ENCODE data around the gene TBKBP1. TPM values are rescaled to one million over a fixed set of nuclear protein-coding genes. Genes with fewer than 3 reads are reported as not detected.

Gene TBKBP1
- total and polyA plus RNA-seq, 2 donors = 1.8 to 9.5 TPM

DNA sequence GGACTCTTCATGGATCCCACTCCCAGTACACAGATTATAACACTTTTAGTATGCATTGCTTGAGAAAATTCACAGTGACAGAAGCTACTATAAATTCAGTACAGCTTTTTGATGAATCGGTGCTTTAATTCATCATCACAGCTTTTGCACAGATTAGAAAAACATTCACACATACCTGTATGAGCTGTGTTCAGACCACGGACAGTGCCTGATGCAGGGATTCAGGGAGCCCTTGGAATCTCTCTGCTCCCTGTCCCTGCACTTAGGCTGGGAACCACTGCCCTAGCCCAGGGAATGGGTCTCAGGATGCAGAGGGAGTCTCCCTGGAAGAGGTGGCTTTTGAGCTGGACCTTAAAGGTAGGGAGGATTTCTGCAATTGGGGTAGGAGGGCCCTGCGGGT, 13.9 kb downstream of the TBKBP1 start:
- peaks cover 0 to 14% of the 10 kb centered on the region in 2 donors for H3K27me3 ChIP-seq (ENCODE audit: control insufficient read depth in 2 of 2, insufficient read depth in 1 of 2, low read length in 1 of 2)
- no peaks in the 10 kb centered on the region for H3K9me3 ChIP-seq (ENCODE audit: control insufficient read depth in 2 of 2, insufficient read depth in 1 of 2, low read length in 1 of 2)
- no peak overlapping the region for H3K27ac ChIP-seq (ENCODE audit: low read depth in 1 of 2, low read length in 1 of 2)
- no peak for DNase-seq (ENCODE audit: low read depth in 6 of 9, low spot score in 9 of 9)
- over 99% methylated on average over 3 of the region's 3 CpGs for WGBS
- peaks cover 17 to 64% of the 10 kb centered on the region in 2 donors for H3K4me1 ChIP-seq (ENCODE audit: control insufficient read depth in 2 of 2, insufficient read depth in 2 of 2, low read length in 2 of 2)
- no peak overlapping the region for H3K4me3 ChIP-seq (ENCODE audit: low read length in 2 of 2)
- H3K36me3 ChIP-seq (ENCODE audit: control insufficient read depth in 2 of 2, insufficient read depth in 2 of 2, low read length in 1 of 2) = no peaks in the 10 kb centered on the region

- Histone ChIP-seq H3K4me3 (ENCODE audit: low read length in 2 of 2) (no peak overlapping the region), H3K27me3 (ENCODE audit: control insufficient read depth in 2 of 2, insufficient read depth in 1 of 2, low read length in 1 of 2) (peaks cover 0 to 14% of the 10 kb centered on the region in 2 donors), H3K9me3 (ENCODE audit: control insufficient read depth in 2 of 2, insufficient read depth in 1 of 2, low read length in 1 of 2) (no peaks in the 10 kb centered on the region), H3K36me3 (ENCODE audit: control insufficient read depth in 2 of 2, insufficient read depth in 2 of 2, low read length in 1 of 2) (no peaks in the 10 kb centered on the region), H3K27ac (ENCODE audit: low read depth in 1 of 2, low read length in 1 of 2) (no peak overlapping the region), H3K4me1 (ENCODE audit: control insufficient read depth in 2 of 2, insufficient read depth in 2 of 2, low read length in 2 of 2) (peaks cover 13 to 59% of the 10 kb centered on the region in 2 donors)
- no peak for DNase-seq (ENCODE audit: low read depth in 6 of 9, low spot score in 9 of 9)
- 95% methylated on average over 31 of the region's 31 CpGs for WGBS
Measured at GRCh38 chr17:47708312-47708863, 14.4 kb downstream of the TBKBP1 start.

DNA sequence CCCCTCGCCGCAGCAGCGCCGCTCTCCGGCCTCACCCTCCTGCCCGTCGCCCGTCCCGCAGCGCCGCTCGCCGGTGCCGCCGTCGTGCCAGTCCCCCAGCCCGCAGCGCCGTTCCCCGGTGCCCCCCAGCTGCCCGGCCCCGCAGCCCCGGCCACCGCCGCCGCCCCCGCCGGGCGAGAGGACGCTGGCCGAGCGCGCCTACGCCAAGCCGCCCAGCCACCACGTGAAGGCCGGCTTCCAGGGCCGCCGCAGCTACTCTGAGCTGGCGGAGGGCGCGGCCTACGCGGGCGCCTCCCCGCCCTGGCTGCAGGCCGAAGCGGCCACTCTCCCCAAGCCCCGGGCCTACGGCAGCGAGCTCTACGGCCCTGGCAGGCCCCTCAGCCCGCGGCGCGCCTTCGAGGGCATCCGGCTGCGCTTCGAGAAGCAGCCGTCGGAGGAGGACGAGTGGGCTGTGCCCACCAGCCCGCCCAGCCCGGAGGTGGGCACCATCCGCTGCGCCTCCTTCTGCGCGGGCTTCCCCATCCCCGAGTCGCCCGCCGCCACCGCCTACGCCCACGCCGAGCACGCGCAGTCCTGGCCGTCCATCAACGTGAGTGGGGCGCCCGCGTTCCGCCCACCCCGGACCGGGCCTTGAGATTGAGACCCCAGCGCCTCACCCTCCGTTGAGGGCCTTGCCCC, 15.0 kb downstream of the TBKBP1 start:
- DNase-seq (ENCODE audit: low read depth in 6 of 9, low spot score in 9 of 9) = no peak
- Histone ChIP-seq H3K4me3 (ENCODE audit: low read length in 2 of 2) (no peak overlapping the region), H3K9me3 (ENCODE audit: control insufficient read depth in 2 of 2, insufficient read depth in 1 of 2, low read length in 1 of 2) (peaks cover 0 to under 1% of the 10 kb centered on the region in 2 donors), H3K36me3 (ENCODE audit: control insufficient read depth in 2 of 2, insufficient read depth in 2 of 2, low read length in 1 of 2) (no peaks in the 10 kb centered on the region), H3K27me3 (ENCODE audit: control insufficient read depth in 2 of 2, insufficient read depth in 1 of 2, low read length in 1 of 2) (peaks cover 0 to 12% of the 10 kb centered on the region in 2 donors), H3K4me1 (ENCODE audit: control insufficient read depth in 2 of 2, insufficient read depth in 2 of 2, low read length in 2 of 2) (peaks cover 12 to 53% of the 10 kb centered on the region in 2 donors), H3K27ac (ENCODE audit: low read depth in 1 of 2, low read length in 1 of 2) (no peak overlapping the region)
- 97% methylated on average over 89 of the region's 89 CpGs for WGBS

- 99% methylated on average over 3 of the region's 3 CpGs for WGBS
- Histone ChIP-seq H3K9me3 (ENCODE audit: control insufficient read depth in 2 of 2, insufficient read depth in 1 of 2, low read length in 1 of 2) (peaks cover 0 to 4% of the 10 kb centered on the region in 2 donors), H3K4me3 (ENCODE audit: low read length in 2 of 2) (no peak overlapping the region), H3K4me1 (ENCODE audit: control insufficient read depth in 2 of 2, insufficient read depth in 2 of 2, low read length in 2 of 2) (peaks cover 12 to 47% of the 10 kb centered on the region in 2 donors), H3K27me3 (ENCODE audit: control insufficient read depth in 2 of 2, insufficient read depth in 1 of 2, low read length in 1 of 2) (peaks cover 0 to 13% of the 10 kb centered on the region in 2 donors), H3K36me3 (ENCODE audit: control insufficient read depth in 2 of 2, insufficient read depth in 2 of 2, low read length in 1 of 2) (no peaks in the 10 kb centered on the region), H3K27ac (ENCODE audit: low read depth in 1 of 2, low read length in 1 of 2) (no peak overlapping the region)
- no peak for DNase-seq (ENCODE audit: low read depth in 6 of 9, low spot score in 9 of 9)
Measured at GRCh38 chr17:47709594-47709993, 15.6 kb downstream of the TBKBP1 start.

DNA sequence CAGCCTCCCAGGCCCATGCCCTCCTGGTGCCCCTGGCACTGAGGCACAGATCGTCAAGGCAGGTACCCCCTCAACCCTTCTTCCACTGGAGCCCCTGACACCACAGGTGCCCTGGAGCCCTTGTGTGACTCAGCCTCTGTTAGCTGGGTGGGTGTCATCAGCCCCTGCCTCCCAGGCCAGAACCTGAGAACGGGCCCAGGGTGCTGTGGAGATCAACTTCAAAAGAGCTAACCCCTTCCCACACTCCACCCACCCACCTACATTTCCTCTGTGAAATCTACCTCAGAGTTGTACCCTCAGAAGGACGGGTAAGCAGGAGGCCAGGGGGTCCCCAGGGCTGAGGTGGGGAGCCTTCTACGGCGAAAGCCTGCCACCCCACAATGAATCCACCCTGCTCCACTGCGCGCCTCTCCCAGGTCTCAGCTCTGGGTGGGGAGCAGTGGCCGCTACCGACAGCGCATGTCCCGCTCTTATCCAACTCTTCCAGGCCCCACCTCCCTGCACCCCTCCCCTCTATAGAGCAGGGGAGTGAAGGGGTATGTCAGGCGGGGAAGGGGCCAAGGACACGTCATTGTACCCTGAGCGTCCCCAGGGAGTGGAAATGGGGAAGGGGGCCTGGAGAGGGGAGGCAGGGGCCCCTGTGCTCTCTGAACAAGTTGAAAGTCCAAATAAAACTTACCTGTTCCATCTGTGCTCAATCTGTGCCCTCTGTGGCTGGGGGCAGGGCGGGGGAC, 17.6 kb downstream of the TBKBP1 start:
- Histone ChIP-seq H3K36me3 (ENCODE audit: control insufficient read depth in 2 of 2, insufficient read depth in 2 of 2, low read length in 1 of 2) (no peaks in the 10 kb centered on the region), H3K9me3 (ENCODE audit: control insufficient read depth in 2 of 2, insufficient read depth in 1 of 2, low read length in 1 of 2) (peaks cover 0 to 4% of the 10 kb centered on the region in 2 donors), H3K27me3 (ENCODE audit: control insufficient read depth in 2 of 2, insufficient read depth in 1 of 2, low read length in 1 of 2) (peaks cover 0 to 13% of the 10 kb centered on the region in 2 donors), H3K27ac (ENCODE audit: low read depth in 1 of 2, low read length in 1 of 2) (no peak overlapping the region), H3K4me1 (ENCODE audit: control insufficient read depth in 2 of 2, insufficient read depth in 2 of 2, low read length in 2 of 2) (peaks cover 2 to 28% of the 10 kb centered on the region in 2 donors), H3K4me3 (ENCODE audit: low read length in 2 of 2) (no peak overlapping the region)
- DNase-seq (ENCODE audit: low read depth in 6 of 9, low spot score in 9 of 9) = no peak
- 93% methylated on average over 15 of the region's 15 CpGs for WGBS

- H3K27me3 ChIP-seq (ENCODE audit: control insufficient read depth in 2 of 2, insufficient read depth in 1 of 2, low read length in 1 of 2) = peaks cover 0 to 17% of the 10 kb centered on the region in 2 donors
- H3K4me1 ChIP-seq (ENCODE audit: control insufficient read depth in 2 of 2, insufficient read depth in 2 of 2, low read length in 2 of 2) = peaks cover 2 to 25% of the 10 kb centered on the region in 2 donors
- H3K36me3 ChIP-seq (ENCODE audit: control insufficient read depth in 2 of 2, insufficient read depth in 2 of 2, low read length in 1 of 2) = no peaks in the 10 kb centered on the region
- 67% methylated on average over 5 of the region's 5 CpGs for WGBS
- peaks cover 0 to 4% of the 10 kb centered on the region in 2 donors for H3K9me3 ChIP-seq (ENCODE audit: control insufficient read depth in 2 of 2, insufficient read depth in 1 of 2, low read length in 1 of 2)
- no peak for DNase-seq (ENCODE audit: low read depth in 6 of 9, low spot score in 9 of 9)
- H3K4me3 ChIP-seq (ENCODE audit: low read length in 2 of 2) = no peak overlapping the region
- H3K27ac ChIP-seq (ENCODE audit: low read depth in 1 of 2, low read length in 1 of 2) = no peak overlapping the region
Measured at GRCh38 chr17:47712330-47713023, 18.5 kb downstream of the TBKBP1 start.

GRCh38 chr17:47713980-47714700, 20.2 kb downstream of the TBKBP1 start:
- no peak for DNase-seq (ENCODE audit: low read depth in 6 of 9, low spot score in 9 of 9)
- peaks cover 0 to 4% of the 10 kb centered on the region in 2 donors for H3K9me3 ChIP-seq (ENCODE audit: control insufficient read depth in 2 of 2, insufficient read depth in 1 of 2, low read length in 1 of 2)
- H3K36me3 ChIP-seq (ENCODE audit: control insufficient read depth in 2 of 2, insufficient read depth in 2 of 2, low read length in 1 of 2) = no peaks in the 10 kb centered on the region
- H3K4me1 ChIP-seq (ENCODE audit: control insufficient read depth in 2 of 2, insufficient read depth in 2 of 2, low read length in 2 of 2) = peaks cover 2 to 39% of the 10 kb centered on the region in 2 donors
- WGBS = 91% methylated on average over 15 of the region's 15 CpGs
- H3K27me3 ChIP-seq (ENCODE audit: control insufficient read depth in 2 of 2, insufficient read depth in 1 of 2, low read length in 1 of 2) = peaks cover 0 to 25% of the 10 kb centered on the region in 2 donors
- no peak overlapping the region for H3K4me3 ChIP-seq (ENCODE audit: low read length in 2 of 2)
- no peak overlapping the region for H3K27ac ChIP-seq (ENCODE audit: low read depth in 1 of 2, low read length in 1 of 2)

DNA sequence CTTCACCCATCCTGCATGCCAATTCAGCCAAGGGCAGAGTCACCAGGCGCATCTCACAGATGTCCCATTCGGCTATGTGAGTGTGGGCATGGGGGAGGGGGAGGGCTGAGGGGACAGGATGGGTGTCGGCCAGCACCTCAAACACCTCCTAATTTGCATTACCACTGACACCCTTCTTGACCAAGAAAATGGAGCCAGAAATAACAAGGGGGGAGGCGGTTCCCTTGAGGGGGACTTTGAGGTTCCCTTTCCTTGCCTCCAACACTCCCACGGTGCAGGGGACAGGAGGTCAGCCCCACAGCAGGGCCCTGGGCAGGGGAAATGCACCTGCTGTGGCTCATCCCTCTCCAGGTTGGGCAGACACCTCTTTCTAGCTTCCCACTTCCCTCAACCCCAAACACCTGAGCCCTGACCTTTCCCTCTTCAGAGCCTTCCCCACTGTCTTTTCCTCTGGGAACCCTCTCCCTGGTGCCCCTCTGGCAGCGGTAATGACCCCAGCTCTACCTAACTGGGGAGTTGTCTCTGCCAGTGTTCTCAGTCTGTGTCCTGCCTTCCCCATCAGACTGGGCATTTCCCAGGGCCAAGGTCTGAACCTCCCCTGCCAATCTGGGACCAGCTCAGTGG, 20.9 kb downstream of the TBKBP1 start:
- WGBS = 83% methylated on average over 6 of the region's 6 CpGs
- H3K27ac ChIP-seq (ENCODE audit: low read depth in 1 of 2, low read length in 1 of 2) = no peak overlapping the region
- H3K9me3 ChIP-seq (ENCODE audit: control insufficient read depth in 2 of 2, insufficient read depth in 1 of 2, low read length in 1 of 2) = peaks cover 0 to 4% of the 10 kb centered on the region in 2 donors
- H3K4me3 ChIP-seq (ENCODE audit: low read length in 2 of 2) = no peak overlapping the region
- peaks cover 2 to 46% of the 10 kb centered on the region in 2 donors for H3K4me1 ChIP-seq (ENCODE audit: control insufficient read depth in 2 of 2, insufficient read depth in 2 of 2, low read length in 2 of 2)
- DNase-seq (ENCODE audit: low read depth in 6 of 9, low spot score in 9 of 9) = no peak
- no peaks in the 10 kb centered on the region for H3K36me3 ChIP-seq (ENCODE audit: control insufficient read depth in 2 of 2, insufficient read depth in 2 of 2, low read length in 1 of 2)
- peaks cover 0 to 33% of the 10 kb centered on the region in 2 donors for H3K27me3 ChIP-seq (ENCODE audit: control insufficient read depth in 2 of 2, insufficient read depth in 1 of 2, low read length in 1 of 2)

All from thymus (tissue), 11 donors.